K562 (cell line): ENCODE data around the gene DISC1. TPM values are rescaled to one million over a fixed set of nuclear protein-coding genes. Genes with fewer than 3 reads are reported as not detected.

Experiments
- ATAC-seq: fragments of 200-7000 bp; cut with Tn5 transposase; 3 replicates; pipeline ENCODE4 v1.9.1; 2020; ENCODE audit warnings: moderate library complexity
- BruUV-seq: library from RNA; stranded (reverse); fragments of 400-500 nt; replicated peaks from 2 replicates; lab custom pipeline; 2021; lab: Mats Ljungman, UMichigan
- CTCF ChIA-PET: fragments of 300-600 bp; formaldehyde crosslinking; extraction: SDS; loops from one replicate; lab custom pipeline; 2021; ENCODE audit warnings: low intra/inter-chr PET ratio; lab: Yijun Ruan, JAX
- POLR2A ChIA-PET: fragments of 300-600, 350-650 bp; sonication (Branson Sonifier 250); formaldehyde crosslinking; extraction: SDS; loops from one replicate; lab custom pipeline; 2021; ENCODE audit warnings: antibody characterized with exemption, inconsistent platforms; lab: Yijun Ruan, JAX
- DNase-seq, 4 experiments: peaks; one replicate each; pipeline versions ENCODE4 v3.0.0 to v3.0.0-alpha.2; 2011 to 2018; ENCODE audit warnings: low spot score in 3 of 4, mixed read lengths in 3 of 4; ENCODE audit errors: extremely low read depth in 1 of 4
- FAIRE-seq: peaks from 2 replicates; lab custom pipeline; 2011; peaks lifted over from hg19 to GRCh38; lab: Jason Lieb, UNC
- H2AFZ ChIP-seq: 2 replicates; pipeline ENCODE4 v1.6.0; 2011; ENCODE audit warnings: low read depth, low read length, control low read depth, inconsistent platforms
- H3K27ac ChIP-seq: fragments of 200-600 bp; 3 replicates; pipeline ENCODE4 v1.8.0; 2011; ENCODE audit warnings: low read depth, mild to moderate bottlenecking, control low read depth, inconsistent platforms, low read length, moderate library complexity, mixed read lengths; ENCODE audit errors: extremely low read depth
- H3K27me3 ChIP-seq, 2 experiments: fragments of 300-600 bp in 1 of 2; 2 replicates in 1 of 2; 3 replicates in 1 of 2; pipeline versions ENCODE4 v1.6.0 to v1.8.0; 2011; ENCODE audit warnings: inconsistent platforms in 2 of 2, low read length in 2 of 2, mild to moderate bottlenecking in 1 of 2, mixed read lengths in 1 of 2, moderate library complexity in 1 of 2; ENCODE audit not compliant: control insufficient read depth in 2 of 2, insufficient read depth in 2 of 2
- H3K36me3 ChIP-seq: fragments of 300-600 bp; 3 replicates; pipeline ENCODE4 v1.8.0; 2011; ENCODE audit warnings: mild to moderate bottlenecking, low read length, inconsistent platforms; ENCODE audit not compliant: control insufficient read depth, insufficient read depth
- H3K4me1 ChIP-seq, 2 experiments: fragments of 200-600 bp in 1 of 2; replicated peaks in 1 of 2; 2 replicates in 1 of 2; 3 replicates in 1 of 2; pipeline versions ENCODE4 v1.5.1 to v1.8.0; 2011; ENCODE audit warnings: inconsistent platforms in 2 of 2, low read length in 2 of 2, mild to moderate bottlenecking in 1 of 2, mixed read lengths in 1 of 2, moderate library complexity in 1 of 2; ENCODE audit not compliant: control insufficient read depth in 2 of 2, insufficient read depth in 2 of 2
- H3K4me2 ChIP-seq: 2 replicates; pipeline ENCODE4 v1.6.1; 2011; ENCODE audit warnings: low read length, control low read depth, inconsistent platforms, mixed read lengths; ENCODE audit not compliant: insufficient read depth
- H3K4me3 ChIP-seq: fragments of 200-600 bp; sonication (generic), shearing (Covaris generic); 2 replicates; pipeline ENCODE4 v1.5.1; 2016; ENCODE audit warnings: control low read depth, inconsistent platforms
- H3K79me2 ChIP-seq: fragments of 200-600 bp; 3 replicates; pipeline ENCODE4 v1.8.0; 2011; ENCODE audit warnings: low read length, inconsistent platforms; ENCODE audit not compliant: control insufficient read depth, insufficient read depth
- H3K9ac ChIP-seq, 2 experiments: 2 replicates each; pipeline versions ENCODE4 v1.6.0 to v1.6.1; 2011; ENCODE audit warnings: low read depth in 2 of 2, low read length in 2 of 2, control low read depth in 1 of 2, inconsistent platforms in 1 of 2, mild to moderate bottlenecking in 1 of 2, mixed read lengths in 1 of 2; ENCODE audit not compliant: insufficient read depth in 1 of 2
- H3K9me1 ChIP-seq: one replicate; pipeline ENCODE4 v1.6.0; 2011; ENCODE audit warnings: inconsistent platforms, mild to moderate bottlenecking, low read length, moderate library complexity; ENCODE audit not compliant: control insufficient read depth, insufficient read depth
- H3K9me3 ChIP-seq: replicated peaks from 2 replicates; pipeline ENCODE4 v1.5.1; 2011; ENCODE audit warnings: low read depth, low read length, inconsistent platforms; ENCODE audit not compliant: control insufficient read depth, insufficient read depth
- H4K20me1 ChIP-seq: replicated peaks from 2 replicates; pipeline ENCODE4 v1.6.1; 2011; ENCODE audit warnings: low read length, inconsistent platforms, mixed read lengths; ENCODE audit not compliant: control insufficient read depth, insufficient read depth
- ATF7 ChIP-seq: fragments of 450-650 bp; IDR thresholded peaks from 2 replicates; pipeline ENCODE4 v1.7.1; 2014; ENCODE audit warnings: mild to moderate bottlenecking, moderate library complexity
- GTF2E2 ChIP-seq: fragments of 200-800 bp; sonication (Bioruptor generic); IDR thresholded peaks from 2 replicates; pipeline ENCODE4 v1.6.1; 2016; ENCODE audit warnings: missing genetic modification characterization, missing compliant biosample characterization
- ILF3 ChIP-seq: fragments of 450-650 bp; IDR thresholded peaks from 2 replicates; pipeline ENCODE4 v1.6.1; 2018; ENCODE audit warnings: antibody characterized with exemption, mild to moderate bottlenecking, moderate library complexity, borderline replicate concordance
- MIER1 ChIP-seq: fragments of 450-650 bp; IDR thresholded peaks from 2 replicates; pipeline ENCODE4 v1.6.1; 2016; ENCODE audit warnings: antibody characterized with exemption, mild to moderate bottlenecking, low read depth
- NR3C1 ChIP-seq: sonication (generic); formaldehyde crosslinking; IDR thresholded peaks from 2 replicates; pipeline ENCODE4 v1.8.1; 2022; ENCODE audit warnings: missing genetic modification reagents
- STAT5B ChIP-seq: fragments of 250-450 bp; sonication (Bioruptor Pico); IDR thresholded peaks from 2 replicates; pipeline ENCODE4 v1.8.0; 2021; ENCODE audit warnings: mild to moderate bottlenecking, inconsistent platforms
- TRIM28 ChIP-seq: fragments of 450-650 bp; IDR thresholded peaks from 2 replicates; pipeline ENCODE4 v1.6.1; 2017
- TSC22D4 ChIP-seq: fragments of 450-650 bp; IDR thresholded peaks from 2 replicates; pipeline ENCODE4 v1.6.1; 2016; ENCODE audit warnings: missing genetic modification characterization, missing biosample characterization, control low read depth
- ZNF347 ChIP-seq: fragments of 450-650 bp; formaldehyde crosslinking; IDR thresholded peaks from 2 replicates; pipeline ENCODE4 v1.4.0; 2020; ENCODE audit warnings: low read depth, mild to moderate bottlenecking, moderate library complexity
- ZNF507 ChIP-seq: conservative IDR thresholded peaks from 2 replicates; pipeline ENCODE4 v1.6.1; 2017; ENCODE audit warnings: missing genetic modification characterization, missing compliant biosample characterization
- ZNF699 ChIP-seq: fragments of 250-450 bp; sonication (Bioruptor Pico); IDR thresholded peaks from 2 replicates; pipeline ENCODE4 v1.8.0; 2021; ENCODE audit warnings: mild to moderate bottlenecking, moderate library complexity; ENCODE audit not compliant: insufficient replicate concordance
- WGBS: fragments of 100-300 bp; shearing (Covaris generic); methylation state at CpG from one replicate; pipeline ENCODE4 v1.1.6; 2016; ENCODE audit warnings: low coverage, mixed read lengths; ENCODE audit not compliant: insufficient coverage; ENCODE audit errors: missing lambda C conversion rate; 5-methylcytosine and 5-hydroxymethylcytosine counted together
- in situ Hi-C: fragments of 300-500 bp; cut with MboI; formaldehyde crosslinking; loops from 4 replicates; pipeline ENCODE4 v1.15.0; 2018; ENCODE audit warnings: inconsistent platforms, mixed read lengths
- intact Hi-C: fragments of 100-400 bp; cut with micrococcal nuclease; formaldehyde crosslinking; loops from 2 replicates; pipeline ENCODE4 v1.14.2; 2022
- polyA plus RNA-seq, 8 experiments: library from polyadenylated mRNA; depleted of rRNA in 4 of 8; stranded (reverse) in 5 of 8; unstranded in 3 of 8; fragments of >200 nt; fragmentation: Nextera tagmentation in 2 of 8; fragmentation: Illumina TruSeq in 1 of 8; extraction: Ambion mirVana in 2 of 8; extraction: Trizol in 1 of 8; gene quantifications; 2 replicates each; pipeline versions ENCODE4 v1.2.1 to v1.2.3, GENCODE V29; 2011 to 2014; ENCODE audit warnings: inconsistent platforms in 1 of 8, missing spikeins in 1 of 8
- total RNA-seq, 7 experiments: library from RNA; depleted of rRNA in 6 of 7; stranded (reverse); fragments of >200 nt in 6 of 7; fragmentation: Illumina TruSeq in 2 of 7; extraction: Trizol in 2 of 7; gene quantifications; 2 replicates each; pipeline versions ENCODE4 v1.2.1 to v1.2.3, GENCODE V29; 2011 to 2021; ENCODE audit warnings: low replicate concordance in 1 of 7
- TF ChIP-seq, protein P1 (sequence below), 2 experiments: fragments of 450-650 bp in 1 of 2; sonication (generic) in 1 of 2; formaldehyde crosslinking in 1 of 2; IDR thresholded peaks in 1 of 2; conservative IDR thresholded peaks in 1 of 2; 2 replicates each; pipeline versions ENCODE4 v1.6.1 to v1.8.1; 2016 to 2023; ENCODE audit warnings: mild to moderate bottlenecking in 2 of 2, moderate library complexity in 2 of 2, inconsistent platforms in 1 of 2, missing genetic modification reagents in 1 of 2
- TF ChIP-seq, protein P2 (sequence below): sonication (generic); formaldehyde crosslinking; IDR thresholded peaks from 2 replicates; pipeline ENCODE4 v1.8.1; 2023; ENCODE audit warnings: mild to moderate bottlenecking, missing genetic modification reagents
- TF ChIP-seq, protein P3 (sequence below): fragments of 450-650 bp; conservative IDR thresholded peaks from 2 replicates; pipeline ENCODE4 v1.6.1; 2016; ENCODE audit warnings: missing genetic modification characterization, low read depth, mild to moderate bottlenecking, control low read depth, missing compliant biosample characterization
- TF ChIP-seq, protein P4 (sequence below): fragments of 450-650 bp; formaldehyde crosslinking; IDR thresholded peaks from 2 replicates; pipeline ENCODE4 v1.4.0; 2020; ENCODE audit warnings: mild to moderate bottlenecking, mixed read lengths
- TF ChIP-seq, protein P5 (sequence below): sonication (generic); formaldehyde crosslinking; IDR thresholded peaks from 2 replicates; pipeline ENCODE4 v1.8.1; 2022; ENCODE audit warnings: missing genetic modification reagents

Gene DISC1
- total and polyA plus RNA-seq, 9 of the 15 experiments (the other 6 are each of a cell fraction or from before 2014, with no cell fraction given), result 0.01 to 0.11 (median 0.08) TPM; not detected in 1

DNA sequence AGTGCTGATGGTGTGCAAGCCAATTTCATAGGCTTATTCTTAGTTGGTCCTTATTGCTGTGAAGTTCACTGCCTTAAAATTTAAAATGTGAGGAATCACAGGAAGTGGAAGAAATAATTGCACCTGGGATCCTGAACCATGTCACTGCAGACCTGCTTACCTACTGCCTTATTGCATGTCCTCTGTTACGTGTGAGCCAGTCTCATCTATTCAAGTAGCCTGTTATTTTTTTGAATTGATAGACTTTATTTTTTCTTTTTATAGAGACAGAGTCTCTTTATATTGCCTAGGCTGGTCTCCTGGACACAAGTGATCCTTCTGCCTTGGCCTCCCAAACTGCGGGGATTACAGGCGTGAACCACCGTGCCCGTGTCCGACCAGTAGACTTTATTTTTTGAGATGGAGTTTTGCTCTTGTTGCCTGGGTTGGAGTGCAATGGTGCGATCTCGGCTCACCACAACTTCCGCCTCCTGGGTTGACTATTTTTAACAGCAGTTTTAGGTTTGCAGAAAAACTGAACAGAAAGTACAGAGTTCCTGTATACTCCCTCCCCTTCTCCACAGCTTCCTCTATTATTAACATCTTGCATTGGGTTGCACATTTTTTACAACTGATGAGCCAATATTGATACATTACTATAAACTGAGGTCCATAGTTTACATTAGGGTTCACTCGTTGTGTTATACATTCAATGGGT is 14.0 kb upstream of the DISC1 start:
- no TSS peak for BruUV-seq
- DNase-seq, result no peak
- Histone ChIP-seq H3K27ac (no peak overlapping the region), H3K4me1 (no peaks in the 10 kb centered on the region; a peak in 1 of 5 replicates), H3K4me2 (no peak overlapping the region), H3K4me3 (no peak overlapping the region), H3K9me3 (no peaks in the 10 kb centered on the region), H3K36me3 (no peaks in the 10 kb centered on the region), H3K79me2 (no peaks in the 10 kb centered on the region), H3K9ac (no peak overlapping the region), H4K20me1 (no peaks in the 10 kb centered on the region), H3K27me3 (peaks cover 27 to 45% of the 10 kb centered on the region in 2 experiments), H3K9me1 (no peaks in the 10 kb centered on the region), H2AFZ (no peak overlapping the region)
- ChIA-PET CTCF (no interaction called here), POLR2A (no interaction called here)
- ATAC-seq, result no peak
- 3% methylated on average over 10 of the region's 10 CpGs for WGBS
- in situ Hi-C loops (no loop called here), intact Hi-C loops (no loop called here)
- no peak for FAIRE-seq
- no peak for TF ChIP-seq MIER1
- no peak for TF ChIP-seq TSC22D4
- no peak for TF ChIP-seq ZNF347 (CRISPR knock-in tag)
- no peak for TF ChIP-seq ZNF507
- TF ChIP-seq GTF2E2 (tag), result no peak
- TF ChIP-seq, protein P1, sequence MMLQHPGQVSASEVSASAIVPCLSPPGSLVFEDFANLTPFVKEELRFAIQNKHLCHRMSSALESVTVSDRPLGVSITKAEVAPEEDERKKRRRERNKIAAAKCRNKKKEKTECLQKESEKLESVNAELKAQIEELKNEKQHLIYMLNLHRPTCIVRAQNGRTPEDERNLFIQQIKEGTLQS (IDR thresholded peaks at IDR 0.05), result no peak
- TF ChIP-seq, protein P1 (CRISPR knock-in tag; conservative IDR thresholded peaks at IDR 0.05), result no peak
- TF ChIP-seq, protein P2, sequence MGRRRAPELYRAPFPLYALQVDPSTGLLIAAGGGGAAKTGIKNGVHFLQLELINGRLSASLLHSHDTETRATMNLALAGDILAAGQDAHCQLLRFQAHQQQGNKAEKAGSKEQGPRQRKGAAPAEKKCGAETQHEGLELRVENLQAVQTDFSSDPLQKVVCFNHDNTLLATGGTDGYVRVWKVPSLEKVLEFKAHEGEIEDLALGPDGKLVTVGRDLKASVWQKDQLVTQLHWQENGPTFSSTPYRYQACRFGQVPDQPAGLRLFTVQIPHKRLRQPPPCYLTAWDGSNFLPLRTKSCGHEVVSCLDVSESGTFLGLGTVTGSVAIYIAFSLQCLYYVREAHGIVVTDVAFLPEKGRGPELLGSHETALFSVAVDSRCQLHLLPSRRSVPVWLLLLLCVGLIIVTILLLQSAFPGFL, result no peak
- TF ChIP-seq ATF7, result no peak
- TF ChIP-seq ZNF699, result no peak
- no peak for TF ChIP-seq ILF3
- TF ChIP-seq, protein P3, sequence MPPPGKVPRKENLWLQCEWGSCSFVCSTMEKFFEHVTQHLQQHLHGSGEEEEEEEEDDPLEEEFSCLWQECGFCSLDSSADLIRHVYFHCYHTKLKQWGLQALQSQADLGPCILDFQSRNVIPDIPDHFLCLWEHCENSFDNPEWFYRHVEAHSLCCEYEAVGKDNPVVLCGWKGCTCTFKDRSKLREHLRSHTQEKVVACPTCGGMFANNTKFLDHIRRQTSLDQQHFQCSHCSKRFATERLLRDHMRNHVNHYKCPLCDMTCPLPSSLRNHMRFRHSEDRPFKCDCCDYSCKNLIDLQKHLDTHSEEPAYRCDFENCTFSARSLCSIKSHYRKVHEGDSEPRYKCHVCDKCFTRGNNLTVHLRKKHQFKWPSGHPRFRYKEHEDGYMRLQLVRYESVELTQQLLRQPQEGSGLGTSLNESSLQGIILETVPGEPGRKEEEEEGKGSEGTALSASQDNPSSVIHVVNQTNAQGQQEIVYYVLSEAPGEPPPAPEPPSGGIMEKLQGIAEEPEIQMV (tag), result no peak
- TF ChIP-seq, protein P4, sequence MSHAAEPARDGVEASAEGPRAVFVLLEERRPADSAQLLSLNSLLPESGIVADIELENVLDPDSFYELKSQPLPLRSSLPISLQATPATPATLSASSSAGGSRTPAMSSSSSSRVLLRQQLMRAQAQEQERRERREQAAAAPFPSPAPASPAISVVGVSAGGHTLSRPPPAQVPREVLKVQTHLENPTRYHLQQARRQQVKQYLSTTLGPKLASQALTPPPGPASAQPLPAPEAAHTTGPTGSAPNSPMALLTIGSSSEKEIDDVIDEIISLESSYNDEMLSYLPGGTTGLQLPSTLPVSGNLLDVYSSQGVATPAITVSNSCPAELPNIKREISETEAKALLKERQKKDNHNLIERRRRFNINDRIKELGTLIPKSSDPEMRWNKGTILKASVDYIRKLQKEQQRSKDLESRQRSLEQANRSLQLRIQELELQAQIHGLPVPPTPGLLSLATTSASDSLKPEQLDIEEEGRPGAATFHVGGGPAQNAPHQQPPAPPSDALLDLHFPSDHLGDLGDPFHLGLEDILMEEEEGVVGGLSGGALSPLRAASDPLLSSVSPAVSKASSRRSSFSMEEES, result no peak
- no peak for TF ChIP-seq NR3C1
- TF ChIP-seq, protein P5, sequence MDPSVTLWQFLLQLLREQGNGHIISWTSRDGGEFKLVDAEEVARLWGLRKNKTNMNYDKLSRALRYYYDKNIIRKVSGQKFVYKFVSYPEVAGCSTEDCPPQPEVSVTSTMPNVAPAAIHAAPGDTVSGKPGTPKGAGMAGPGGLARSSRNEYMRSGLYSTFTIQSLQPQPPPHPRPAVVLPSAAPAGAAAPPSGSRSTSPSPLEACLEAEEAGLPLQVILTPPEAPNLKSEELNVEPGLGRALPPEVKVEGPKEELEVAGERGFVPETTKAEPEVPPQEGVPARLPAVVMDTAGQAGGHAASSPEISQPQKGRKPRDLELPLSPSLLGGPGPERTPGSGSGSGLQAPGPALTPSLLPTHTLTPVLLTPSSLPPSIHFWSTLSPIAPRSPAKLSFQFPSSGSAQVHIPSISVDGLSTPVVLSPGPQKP (CRISPR knock-in tag), result no peak
- no peak for TF ChIP-seq TRIM28
- TF ChIP-seq STAT5B (CRISPR knock-in tag), result no peak
